Peyer's patch (tissue), 4 donors: ENCODE results near the gene GOLIM4. TPM values are rescaled to one million over a fixed set of nuclear protein-coding genes. Genes with fewer than 3 reads are reported as not detected.
A peak's percentile ranks its signal among the peaks of the same experiment; 100 is the strongest.

Experiments
- DNase-seq, 3 donors: peaks; one replicate each; pipeline ENCODE4 v3.0.0-alpha.2; 2017 to 2019
- H3K27ac ChIP-seq, 4 donors: fragments of 200-600 bp; sonication (generic); one replicate each; pipeline ENCODE4 v1.5.1; 2016 to 2019
- H3K27me3 ChIP-seq, 2 donors: fragments of 200-600 bp; sonication (generic); one replicate each; pipeline ENCODE4 v1.5.1; 2019
- H3K36me3 ChIP-seq, 3 donors: fragments of 200-600 bp; sonication (generic); one replicate each; pipeline ENCODE4 v1.5.1; 2016 to 2019
- H3K4me1 ChIP-seq, 4 donors: fragments of 200-600 bp; sonication (generic); one replicate each; pipeline ENCODE4 v1.5.1; 2016 to 2019
- H3K4me3 ChIP-seq, 4 donors: fragments of 200-600 bp; sonication (generic); 1 replicate in 3 of 4; 2 replicates in 1 of 4; pipeline ENCODE4 v1.5.1; 2016 to 2019; ENCODE audit warnings: mild to moderate bottlenecking in 1 of 4
- H3K9me3 ChIP-seq, 4 donors: fragments of 200-600 bp; sonication (generic); one replicate each; pipeline ENCODE4 v1.5.1; 2016 to 2019; ENCODE audit warnings: mild to moderate bottlenecking in 1 of 4
- POLR2A ChIP-seq, 2 donors: fragments of 450-650 bp; IDR thresholded peaks; one replicate each; pipeline ENCODE4 v1.5.1; 2017; ENCODE audit warnings: antibody characterized with exemption in 2 of 2, mild to moderate bottlenecking in 2 of 2, moderate library complexity in 2 of 2
- total RNA-seq, 4 donors: library from RNA; depleted of rRNA; stranded (reverse); fragments of >200 nt; gene quantifications; one replicate each; pipeline ENCODE4 v1.1.0, GENCODE V29; 2016
- TF ChIP-seq, protein P1 (sequence below), 6 experiments: fragments of 450-650 bp in 4 of 6; fragments of 200-600 bp in 2 of 6; sonication (generic) in 1 of 6; IDR thresholded peaks; one replicate each; pipeline ENCODE4 v1.5.1; 2017 to 2019; ENCODE audit warnings: antibody characterized with exemption in 6 of 6, mild to moderate bottlenecking in 3 of 6, moderate library complexity in 1 of 6

The GOLIM4 gene
- total RNA-seq, 4 donors from 2014 or later, result 102 to 186 (median 139) TPM

GRCh38 chr3:168052515-168052914 lies 43.2 kb downstream of the GOLIM4 start:
- Histone ChIP-seq H3K4me1 (peaks cover 0 to 56% (median 3%) of the 10 kb centered on the region in 4 donors), H3K27me3 (no peaks in the 10 kb centered on the region), H3K9me3 (no peaks in the 10 kb centered on the region), H3K36me3 (no peaks in the 10 kb centered on the region), H3K4me3 (no peak overlapping the region), H3K27ac (no peak overlapping the region)
- no peak for TF ChIP-seq POLR2A (IDR thresholded peaks at IDR 0.05)
- TF ChIP-seq, protein P1, sequence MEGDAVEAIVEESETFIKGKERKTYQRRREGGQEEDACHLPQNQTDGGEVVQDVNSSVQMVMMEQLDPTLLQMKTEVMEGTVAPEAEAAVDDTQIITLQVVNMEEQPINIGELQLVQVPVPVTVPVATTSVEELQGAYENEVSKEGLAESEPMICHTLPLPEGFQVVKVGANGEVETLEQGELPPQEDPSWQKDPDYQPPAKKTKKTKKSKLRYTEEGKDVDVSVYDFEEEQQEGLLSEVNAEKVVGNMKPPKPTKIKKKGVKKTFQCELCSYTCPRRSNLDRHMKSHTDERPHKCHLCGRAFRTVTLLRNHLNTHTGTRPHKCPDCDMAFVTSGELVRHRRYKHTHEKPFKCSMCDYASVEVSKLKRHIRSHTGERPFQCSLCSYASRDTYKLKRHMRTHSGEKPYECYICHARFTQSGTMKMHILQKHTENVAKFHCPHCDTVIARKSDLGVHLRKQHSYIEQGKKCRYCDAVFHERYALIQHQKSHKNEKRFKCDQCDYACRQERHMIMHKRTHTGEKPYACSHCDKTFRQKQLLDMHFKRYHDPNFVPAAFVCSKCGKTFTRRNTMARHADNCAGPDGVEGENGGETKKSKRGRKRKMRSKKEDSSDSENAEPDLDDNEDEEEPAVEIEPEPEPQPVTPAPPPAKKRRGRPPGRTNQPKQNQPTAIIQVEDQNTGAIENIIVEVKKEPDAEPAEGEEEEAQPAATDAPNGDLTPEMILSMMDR (IDR thresholded peaks at IDR 0.05), result no peak
- no peak for DNase-seq

DNA sequence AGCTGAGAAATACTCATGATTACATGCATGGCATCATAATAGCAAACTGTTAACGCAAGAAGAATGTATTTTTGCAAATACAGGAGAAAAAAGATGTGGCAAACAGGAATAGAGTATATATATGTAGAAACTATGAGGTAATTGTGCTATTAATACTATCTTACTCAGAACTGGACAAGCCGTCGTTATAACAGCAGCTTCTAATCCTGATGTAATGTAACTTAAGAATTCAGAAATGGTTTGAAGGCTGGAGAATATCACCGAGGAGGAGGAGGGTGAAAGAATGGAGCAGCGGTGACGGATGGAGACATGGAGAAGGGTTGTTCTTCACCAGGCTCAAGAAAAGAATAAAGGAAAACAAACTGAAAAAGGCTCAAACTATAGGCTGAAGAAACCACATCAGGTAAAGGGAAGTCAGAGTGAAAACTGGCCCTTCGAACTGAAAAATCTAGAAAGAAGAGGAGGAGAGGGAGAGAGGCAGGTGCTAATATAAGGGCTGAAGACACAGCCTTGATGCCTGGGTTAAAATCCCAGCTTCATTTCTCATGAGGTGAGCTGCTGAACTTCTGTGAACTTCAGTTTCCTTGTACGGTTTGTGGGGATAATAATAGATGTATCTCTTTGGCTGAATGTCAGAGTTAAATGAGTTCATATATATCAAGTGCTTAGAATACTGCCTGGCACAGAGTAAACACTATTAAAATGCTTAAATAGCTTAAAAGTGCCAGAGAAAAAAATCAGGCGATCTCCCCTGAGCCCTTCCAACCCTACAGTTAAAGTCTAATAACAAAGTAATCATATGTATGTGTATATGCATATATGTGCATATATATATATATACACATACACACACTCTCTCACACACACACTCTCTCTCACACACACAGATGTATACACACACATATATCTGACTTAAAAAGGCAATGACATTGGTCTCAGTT lies 43.9 kb downstream of the GOLIM4 start:
- no peak for DNase-seq
- H3K4me3 ChIP-seq, result no peak overlapping the region
- H3K36me3 ChIP-seq, result no peaks in the 10 kb centered on the region
- TF ChIP-seq, protein P1 (IDR thresholded peaks at IDR 0.05), result no peak
- H3K4me1 ChIP-seq, result peaks cover 0 to 56% (median 3%) of the 10 kb centered on the region in 4 donors
- peak overlapping the region in 2 of 4 donors; percentile 33 to 49 for H3K27ac ChIP-seq
- H3K27me3 ChIP-seq, result no peaks in the 10 kb centered on the region
- no peaks in the 10 kb centered on the region for H3K9me3 ChIP-seq

GRCh38 chr3:168051070-168051469 lies 44.7 kb downstream of the GOLIM4 start:
- Histone ChIP-seq H3K9me3 (no peaks in the 10 kb centered on the region), H3K27ac (peak overlapping the region in 2 of 4 donors; percentile 33 to 49), H3K27me3 (no peaks in the 10 kb centered on the region), H3K36me3 (no peaks in the 10 kb centered on the region), H3K4me3 (no peak overlapping the region), H3K4me1 (peaks cover 0 to 51% (median 3%) of the 10 kb centered on the region in 4 donors)
- no peak for DNase-seq
- TF ChIP-seq, protein P1 (IDR thresholded peaks at IDR 0.05), result no peak
- no peak for TF ChIP-seq POLR2A (IDR thresholded peaks at IDR 0.05)

- H3K27ac ChIP-seq, result peak overlapping the region in 1 of 4 donors; percentile 44
- no peaks in the 10 kb centered on the region for H3K36me3 ChIP-seq
- no peak for TF ChIP-seq POLR2A (IDR thresholded peaks at IDR 0.05)
- TF ChIP-seq, protein P1 (IDR thresholded peaks at IDR 0.05), result no peak
- no peaks in the 10 kb centered on the region for H3K9me3 ChIP-seq
- no peaks in the 10 kb centered on the region for H3K27me3 ChIP-seq
- H3K4me1 ChIP-seq, result peaks cover 0 to 48% (median 3%) of the 10 kb centered on the region in 4 donors
- H3K4me3 ChIP-seq, result no peak overlapping the region
- DNase-seq, result no peak
These were observed 46.3 kb downstream of the GOLIM4 start for GRCh38 chr3:168049367-168049974.

DNA sequence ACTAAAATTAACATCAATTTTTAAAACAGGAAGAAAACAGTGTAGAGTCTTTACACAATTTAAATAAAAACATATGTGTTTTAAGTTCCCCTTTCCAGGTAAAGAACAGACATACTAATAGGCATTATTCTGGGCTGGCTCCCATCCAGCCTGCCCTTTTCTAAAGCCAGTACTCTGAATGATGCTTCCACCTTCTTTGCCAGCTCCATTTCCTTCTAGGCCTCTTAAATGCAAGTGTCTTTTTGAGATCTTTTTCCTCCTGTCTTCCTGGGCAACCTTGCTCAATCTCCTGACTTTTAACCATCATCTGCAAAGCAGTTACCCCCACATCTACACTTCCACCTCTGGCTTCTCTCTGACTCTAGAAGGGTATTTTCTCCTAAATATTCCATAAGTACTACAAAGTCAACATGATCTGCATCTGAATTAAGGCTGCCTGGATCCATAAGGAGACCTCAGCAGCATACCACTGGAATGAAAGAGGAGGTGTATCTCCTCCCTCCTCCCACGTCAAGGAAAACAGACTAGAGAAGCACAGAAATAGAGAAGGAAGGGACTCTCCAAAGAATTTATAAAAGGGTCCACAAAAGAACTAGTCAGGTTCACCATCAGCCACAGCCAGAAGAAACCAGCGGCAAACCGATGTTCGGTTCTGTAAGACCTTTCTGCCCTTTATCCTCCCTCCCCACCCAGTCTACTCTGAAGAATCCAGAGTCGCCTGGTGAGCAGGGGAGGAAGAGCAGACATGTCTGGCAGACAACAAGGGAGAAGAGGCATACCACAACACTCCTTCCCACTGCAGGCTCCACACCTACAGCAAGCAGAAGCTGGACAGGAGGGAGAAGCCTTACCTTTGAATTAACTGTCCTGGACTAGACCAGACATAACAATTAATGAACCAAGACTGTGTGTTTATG lies 47.1 kb downstream of the GOLIM4 start:
- H3K9me3 ChIP-seq, result no peaks in the 10 kb centered on the region
- no peaks in the 10 kb centered on the region for H3K36me3 ChIP-seq
- no peaks in the 10 kb centered on the region for H3K27me3 ChIP-seq
- no peak for DNase-seq
- peaks cover 0 to 53% (median 3%) of the 10 kb centered on the region in 4 donors for H3K4me1 ChIP-seq
- no peak overlapping the region for H3K4me3 ChIP-seq
- peak overlapping the region in 1 of 4 donors; percentile 44 for H3K27ac ChIP-seq
- TF ChIP-seq, protein P1 (IDR thresholded peaks at IDR 0.05), result no peak
- TF ChIP-seq POLR2A (IDR thresholded peaks at IDR 0.05), result no peak
